OCI-LY7 (cell line): ENCODE data around the gene TNFRSF25. TPM values are rescaled to one million over a fixed set of nuclear protein-coding genes. Genes with fewer than 3 reads are reported as not detected.

Experiments used
- BruUV-seq: library from RNA; stranded (reverse); fragments of 400-500 nt; replicated peaks from 2 replicates; lab custom pipeline; 2021; lab: Mats Ljungman, UMichigan
- CTCF ChIA-PET: fragments of 300-600 bp; sonication (Branson Sonifier 250); formaldehyde crosslinking; loops from one replicate; lab custom pipeline; 2022; ENCODE audit warnings: antibody characterized with exemption; ENCODE audit not compliant: unreplicated experiment; lab: Charles Lee
- POLR2A ChIA-PET: fragments of 300-600 bp; sonication (Branson Sonifier 250); formaldehyde crosslinking; loops from one replicate; lab custom pipeline; 2022; ENCODE audit warnings: antibody characterized with exemption; lab: Charles Lee
- DNase-seq: peaks from one replicate; pipeline ENCODE4 v3.0.0-alpha.2; 2015; ENCODE audit warnings: low spot score
- H2AFZ ChIP-seq: fragments of 200-600 bp; sonication (generic), shearing (Covaris generic); 2 replicates; pipeline ENCODE4 v1.6.1; 2014; ENCODE audit warnings: mild to moderate bottlenecking, antibody characterized with exemption, low read length, moderate library complexity
- H3K27ac ChIP-seq: fragments of 200-600 bp; sonication (generic); 2 replicates; pipeline ENCODE4 v1.5.1; 2014; ENCODE audit warnings: mixed run types, low read depth, mild to moderate bottlenecking, moderate library complexity, low read length, inconsistent platforms; ENCODE audit not compliant: poor library complexity, severe bottlenecking
- H3K36me3 ChIP-seq: fragments of 200-600 bp; sonication (generic); 2 replicates; pipeline ENCODE4 v1.6.1; 2014; ENCODE audit warnings: mild to moderate bottlenecking, antibody characterized with exemption, low read length, moderate library complexity, mixed read lengths; ENCODE audit not compliant: insufficient read depth
- H3K4me1 ChIP-seq: fragments of 200-600 bp; sonication (generic); 2 replicates; pipeline ENCODE4 v1.5.1; 2014; ENCODE audit warnings: mild to moderate bottlenecking, low read length; ENCODE audit not compliant: insufficient read depth, poor library complexity, severe bottlenecking
- H3K4me2 ChIP-seq: fragments of 200-600 bp; sonication (generic); 2 replicates; pipeline ENCODE4 v1.6.1; 2014; ENCODE audit warnings: mild to moderate bottlenecking, low read length
- H3K4me3 ChIP-seq: fragments of 200-600 bp; sonication (generic); 2 replicates; pipeline ENCODE4 v1.5.1; 2014; ENCODE audit warnings: mild to moderate bottlenecking, low read depth, low read length; ENCODE audit not compliant: poor library complexity, severe bottlenecking
- H3K79me2 ChIP-seq: fragments of 200-600 bp; sonication (generic); 2 replicates; pipeline ENCODE4 v1.6.1; 2016; ENCODE audit warnings: low read depth, mild to moderate bottlenecking, low read length, moderate library complexity, mixed read lengths; ENCODE audit not compliant: insufficient read depth
- H3K9me2 ChIP-seq: fragments of 200-600 bp; sonication (generic); 2 replicates; pipeline ENCODE4 v1.6.1; 2016; ENCODE audit warnings: mild to moderate bottlenecking, low read length, mixed read lengths; ENCODE audit not compliant: insufficient read depth
- H3K9me3 ChIP-seq: fragments of 200-600 bp; sonication (generic); 2 replicates; pipeline ENCODE4 v1.6.1; 2014; ENCODE audit warnings: mild to moderate bottlenecking, mixed run types, low read length, mixed read lengths
- H4K20me1 ChIP-seq: fragments of 200-600 bp; sonication (generic); 2 replicates; pipeline ENCODE4 v1.6.1; 2014; ENCODE audit warnings: mild to moderate bottlenecking, antibody characterized with exemption, low read length, moderate library complexity, mixed read lengths; ENCODE audit not compliant: insufficient read depth
- CTCF ChIP-seq: fragments of 200-600 bp; sonication (generic); conservative IDR thresholded peaks from 2 replicates; pipeline ENCODE4 v1.5.1; 2014; ENCODE audit warnings: mild to moderate bottlenecking, antibody characterized with exemption, low read length, moderate library complexity, mixed read lengths
- EZH2phosphoT487 ChIP-seq: fragments of 200-600 bp; sonication (generic); IDR thresholded peaks from 2 replicates; pipeline ENCODE4 v1.6.1; 2018; ENCODE audit warnings: low read depth, borderline replicate concordance, mild to moderate bottlenecking, mixed run types, antibody characterized with exemption, low read length, moderate library complexity, mixed read lengths
- intact Hi-C: fragments of 100-400 bp; cut with micrococcal nuclease; formaldehyde crosslinking; loops from one replicate; pipeline ENCODE4 v1.10.0; 2022; ENCODE audit not compliant: unreplicated experiment
- total RNA-seq, 2 experiments: library from RNA; depleted of rRNA in 1 of 2; stranded (reverse); fragments of >200 nt in 1 of 2; shearing (Covaris generic) in 1 of 2; gene quantifications; 2 replicates each; pipeline ENCODE4 v1.2.3, GENCODE V29; 2014 to 2022

TNFRSF25 gene
- total RNA-seq, 2 experiments from 2014 or later, result 1.7 to 2.8 TPM

GRCh38 chr1:6485168-6486101, 19.5 kb upstream of the TNFRSF25 start:
- no peak overlapping the region for H3K4me3 ChIP-seq
- no peaks in the 10 kb centered on the region for H3K36me3 ChIP-seq
- CTCF ChIA-PET, result interaction anchor here (0.8 kb wide), 2 partner anchors 27 to 48 kb away, joined by 3 to 8 read pairs; no protein-coding TSS in a partner anchor
- H3K4me2 ChIP-seq, result no peak overlapping the region
- peaks cover 4% of the 10 kb centered on the region for H3K4me1 ChIP-seq
- no peak for DNase-seq
- no peak overlapping the region for H2AFZ ChIP-seq
- POLR2A ChIA-PET, result no interaction called here
- BruUV-seq, result no TSS peak
- H4K20me1 ChIP-seq, result no peaks in the 10 kb centered on the region
- no peak overlapping the region for H3K27ac ChIP-seq
- intact Hi-C loops, result loop anchor here (1.0 to 10.0 kb wide), 3 partner anchors 37 to 729 kb away; no protein-coding TSS in a partner anchor
- no peaks in the 10 kb centered on the region for H3K79me2 ChIP-seq
- H3K9me3 ChIP-seq, result no peaks in the 10 kb centered on the region
- TF ChIP-seq EZH2phosphoT487, result no peak
- TF ChIP-seq CTCF, result no peak
- no peaks in the 10 kb centered on the region for H3K9me2 ChIP-seq

GRCh38 chr1:6484826-6485167, 18.8 kb upstream of the TNFRSF25 start:
- ChIA-PET POLR2A (no interaction called here), CTCF (no interaction called here)
- BruUV-seq, result no TSS peak
- Histone ChIP-seq H3K9me3 (no peaks in the 10 kb centered on the region), H3K4me3 (no peak overlapping the region), H3K4me1 (peaks cover 4% of the 10 kb centered on the region), H3K79me2 (no peaks in the 10 kb centered on the region), H3K9me2 (no peaks in the 10 kb centered on the region), H3K36me3 (no peaks in the 10 kb centered on the region), H3K27ac (no peak overlapping the region), H3K4me2 (no peak overlapping the region), H4K20me1 (no peaks in the 10 kb centered on the region), H2AFZ (no peak overlapping the region)
- intact Hi-C loops, result loop anchor here (5.0 to 10.0 kb wide), 2 partner anchors 38 to 730 kb away; no protein-coding TSS in a partner anchor
- TF ChIP-seq CTCF (no peak), EZH2phosphoT487 (no peak)
- DNase-seq, result no peak

- no peak for DNase-seq
- BruUV-seq, result no TSS peak
- Histone ChIP-seq H3K27ac (no peak overlapping the region), H2AFZ (no peak overlapping the region), H3K9me3 (no peaks in the 10 kb centered on the region), H3K9me2 (no peaks in the 10 kb centered on the region), H3K79me2 (no peaks in the 10 kb centered on the region), H3K4me3 (no peak overlapping the region), H4K20me1 (no peaks in the 10 kb centered on the region), H3K4me2 (no peak overlapping the region), H3K4me1 (no peaks in the 10 kb centered on the region), H3K36me3 (no peaks in the 10 kb centered on the region)
- TF ChIP-seq CTCF (no peak), EZH2phosphoT487 (no peak)
- CTCF ChIA-PET, result no interaction called here
- intact Hi-C loops, result loop anchor here (10.0 kb wide), 1 partner anchor 731 kb away; no protein-coding TSS in a partner anchor
- POLR2A ChIA-PET, result no interaction called here
These were observed 17.8 kb upstream of the TNFRSF25 start for GRCh38 chr1:6483761-6484117.
